ENCODE measurements around the gene ITFG1.

DNA sequence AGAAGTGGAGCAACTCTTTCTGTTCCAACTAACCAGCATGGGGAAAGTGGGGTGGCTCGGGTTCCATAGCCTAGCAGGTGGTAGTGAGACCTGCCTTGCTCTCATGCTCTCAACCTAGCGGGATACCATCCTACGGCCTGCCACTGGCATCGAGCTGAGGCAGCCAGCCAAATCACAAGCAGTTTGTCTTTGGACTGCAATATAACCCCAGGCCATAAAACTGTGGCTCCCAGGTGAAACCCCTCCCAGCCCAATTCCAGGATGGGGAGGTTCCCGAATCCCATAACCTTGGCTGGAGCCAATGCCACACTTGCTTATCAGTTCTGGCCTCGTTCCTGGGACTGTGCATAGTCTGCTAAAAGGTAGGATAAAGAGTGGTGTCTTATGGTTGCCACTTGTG lies 161.3 kb downstream of the ITFG1 start:
- TF ChIP-seq, protein P1, sequence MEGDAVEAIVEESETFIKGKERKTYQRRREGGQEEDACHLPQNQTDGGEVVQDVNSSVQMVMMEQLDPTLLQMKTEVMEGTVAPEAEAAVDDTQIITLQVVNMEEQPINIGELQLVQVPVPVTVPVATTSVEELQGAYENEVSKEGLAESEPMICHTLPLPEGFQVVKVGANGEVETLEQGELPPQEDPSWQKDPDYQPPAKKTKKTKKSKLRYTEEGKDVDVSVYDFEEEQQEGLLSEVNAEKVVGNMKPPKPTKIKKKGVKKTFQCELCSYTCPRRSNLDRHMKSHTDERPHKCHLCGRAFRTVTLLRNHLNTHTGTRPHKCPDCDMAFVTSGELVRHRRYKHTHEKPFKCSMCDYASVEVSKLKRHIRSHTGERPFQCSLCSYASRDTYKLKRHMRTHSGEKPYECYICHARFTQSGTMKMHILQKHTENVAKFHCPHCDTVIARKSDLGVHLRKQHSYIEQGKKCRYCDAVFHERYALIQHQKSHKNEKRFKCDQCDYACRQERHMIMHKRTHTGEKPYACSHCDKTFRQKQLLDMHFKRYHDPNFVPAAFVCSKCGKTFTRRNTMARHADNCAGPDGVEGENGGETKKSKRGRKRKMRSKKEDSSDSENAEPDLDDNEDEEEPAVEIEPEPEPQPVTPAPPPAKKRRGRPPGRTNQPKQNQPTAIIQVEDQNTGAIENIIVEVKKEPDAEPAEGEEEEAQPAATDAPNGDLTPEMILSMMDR (IDR thresholded peaks at IDR 0.05; ENCODE audit: low read depth, low read length, poor library complexity, severe bottlenecking), result no peak
- no peak for TF ChIP-seq EZH2phosphoT487 (IDR thresholded peaks at IDR 0.05; ENCODE audit: borderline replicate concordance, low read length)
